Posterior vena cava (tissue), 2 donors: ENCODE measurements around the gene TM9SF4. TPM values are rescaled to one million over a fixed set of nuclear protein-coding genes. Genes with fewer than 3 reads are reported as not detected.

Experiments
- total RNA-seq, 2 donors: library from RNA; stranded (reverse); fragmentation: NEBNext Ultra II Directional; extraction: Animal tissue kit (Norgen Biotek cat#: 25700); gene quantifications; one replicate each; pipeline ENCODE4 v1.2.1, GENCODE V29; 2021
- donor health status: DM: yes; HTN: yes; CAD: no.
- donor health status: DM: yes; HTN: yes; CAD: no.

TM9SF4 gene
- total RNA-seq, 2 donors from 2014 or later = 29.4 to 30.0 TPM

Other genes starting within 250 kb of the TM9SF4 start
- gene DUSP15, start 239.2 kb upstream of the TM9SF4 start, total RNA-seq = 1 to 10 TPM in 1 of 2 donors, under 1 TPM in 1; 0.90 to 1.0 TPM
- gene TTLL9, start 239.1 kb upstream of the TM9SF4 start, total RNA-seq = under 1 TPM; 0.14 to 0.19 TPM
- 1 to 10 TPM; 5.0 to 5.3 TPM for gene PDRG1, start 157.7 kb upstream of the TM9SF4 start, total RNA-seq
- gene XKR7, start 141.6 kb upstream of the TM9SF4 start, total RNA-seq = not detected
- gene CCM2L, start 99.3 kb upstream of the TM9SF4 start, total RNA-seq = 1 to 10 TPM; 6.8 to 9.7 TPM
- 10 to 100 TPM; 12.7 to 26.9 TPM for gene HCK, start 57.5 kb upstream of the TM9SF4 start, total RNA-seq
- 1 to 10 TPM; 4.8 to 5.6 TPM for gene PLAGL2, start 98.0 kb downstream of the TM9SF4 start, total RNA-seq
- 10 to 100 TPM; 34.6 to 36.4 TPM for gene POFUT1, start 98.2 kb downstream of the TM9SF4 start, total RNA-seq
- 10 to 100 TPM; 26.2 to 28.8 TPM for gene KIF3B, start 167.9 kb downstream of the TM9SF4 start, total RNA-seq
- 10 to 100 TPM; 61.5 to 62.8 TPM for gene ASXL1, start 248.6 kb downstream of the TM9SF4 start, total RNA-seq